GM10847 (cell line): ENCODE results near the gene SOD1.

Experiments
- POLR2A ChIP-seq: IDR thresholded peaks from 2 replicates; pipeline ENCODE4 v1.6.1; 2011; ENCODE audit not compliant: insufficient read length; ENCODE audit errors: extremely low read depth

SOD1 gene

GRCh38 chr21:31650930-31651329 lies 8.6 kb upstream of the SOD1 start:
- no peak for TF ChIP-seq POLR2A

GRCh38 chr21:31654340-31654739 lies 5.2 kb upstream of the SOD1 start:
- no peak for TF ChIP-seq POLR2A

GRCh38 chr21:31656199-31657095 lies 3.0 kb upstream of the SOD1 start:
- no peak for TF ChIP-seq POLR2A

GRCh38 chr21:31658053-31658452 lies 1.4 kb upstream of the SOD1 start:
- no peak for TF ChIP-seq POLR2A

- TF ChIP-seq POLR2A: no peak
Measured at GRCh38 chr21:31659286-31659535, 282 bp upstream of the SOD1 start.

GRCh38 chr21:31660259-31660565 lies 719 bp downstream of the SOD1 start:
- no peak for TF ChIP-seq POLR2A

- no peak for TF ChIP-seq POLR2A
Measured at GRCh38 chr21:31660591-31660990, 1.1 kb downstream of the SOD1 start.

- TF ChIP-seq POLR2A: no peak
Measured at GRCh38 chr21:31663584-31664249, 4.2 kb downstream of the SOD1 start.

GRCh38 chr21:31665397-31665796 lies 5.9 kb downstream of the SOD1 start:
- no peak for TF ChIP-seq POLR2A

GRCh38 chr21:31666445-31667010 lies 7.0 kb downstream of the SOD1 start:
- no peak for TF ChIP-seq POLR2A

- TF ChIP-seq POLR2A: no peak
Measured at GRCh38 chr21:31667132-31667531, 7.6 kb downstream of the SOD1 start.

GRCh38 chr21:31667639-31668038 lies 8.1 kb downstream of the SOD1 start:
- no peak for TF ChIP-seq POLR2A

- TF ChIP-seq POLR2A: no peak
Measured at GRCh38 chr21:31668651-31669491, 9.4 kb downstream of the SOD1 start.

GRCh38 chr21:31670070-31670469 lies 10.6 kb downstream of the SOD1 start:
- no peak for TF ChIP-seq POLR2A

GRCh38 chr21:31671146-31671716 lies 11.7 kb downstream of the SOD1 start:
- TF ChIP-seq POLR2A: no peak
